Limb (tissue), 2 donors: ENCODE data around the gene RIMBP3C.
"Not testable (repeated sequence)": the region's sequence is repeated elsewhere in the genome, so short reads cannot be mapped to it uniquely, and the experiment has no call there.

Experiments
- DNase-seq, 2 donors: peaks; one replicate each; pipeline ENCODE4 v3.0.0-alpha.2; 2016; ENCODE audit errors: extremely low spot score in 2 of 2

RIMBP3C gene

DNA sequence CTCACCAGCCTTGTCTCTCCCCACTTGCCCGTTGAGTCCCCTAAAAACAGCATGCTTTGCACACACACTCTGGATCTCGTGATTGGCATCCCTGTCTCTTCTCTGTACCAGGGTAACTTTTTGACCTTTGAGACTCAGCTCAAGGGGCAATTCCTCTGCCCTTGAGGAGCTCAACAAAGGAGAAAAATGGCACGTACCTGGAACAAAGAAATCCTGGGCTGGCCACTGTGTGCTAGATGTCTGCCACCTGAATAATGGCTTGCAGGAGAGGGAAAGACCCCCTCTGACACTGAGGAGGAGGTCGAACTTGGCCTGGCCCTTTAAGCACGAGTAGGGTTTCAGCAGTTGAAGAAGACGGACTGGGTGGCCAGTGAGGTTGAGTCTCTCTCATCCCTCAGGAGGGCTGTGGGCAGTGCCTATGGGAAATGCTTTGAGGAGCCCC, 22.1 kb upstream of the RIMBP3C start:
- DNase-seq: no peak

- no peak for DNase-seq
These were observed 20.4 kb upstream of the RIMBP3C start for GRCh38 chr22:21571679-21572078.

GRCh38 chr22:21570398-21570797, 19.1 kb upstream of the RIMBP3C start:
- DNase-seq: no peak

GRCh38 chr22:21569459-21570170, 18.4 kb upstream of the RIMBP3C start:
- no peak for DNase-seq

DNA sequence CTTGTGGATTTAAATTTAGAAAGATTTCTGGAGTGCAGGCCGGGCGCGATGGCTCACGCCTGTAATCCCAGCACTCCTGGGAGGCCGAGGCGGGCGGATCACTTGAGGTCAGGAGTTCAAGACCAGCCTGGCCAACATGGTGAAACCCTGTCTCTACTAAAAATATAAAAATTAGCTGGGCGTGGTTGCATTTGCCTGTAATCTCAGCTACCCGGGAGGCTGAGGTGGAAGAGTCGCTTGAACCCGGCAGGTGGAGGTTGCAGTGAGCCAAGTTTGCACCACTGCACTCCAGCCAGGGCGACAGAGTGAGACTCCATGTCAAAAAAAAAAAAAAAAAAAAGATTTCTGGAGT, 17.8 kb upstream of the RIMBP3C start:
- not testable (repeated sequence) for DNase-seq

- DNase-seq: peak; percentile 4 to 41
These were observed 17.2 kb upstream of the RIMBP3C start for GRCh38 chr22:21568347-21569075.

GRCh38 chr22:21567456-21568346, 16.4 kb upstream of the RIMBP3C start, which contains the start of gene UBE2L3:
TSS of gene UBE2L3 (plus strand) at chr22:21567714. CDS start at chr22:21567745, 31 bp downstream.
- DNase-seq: peak; percentile 71 to 91

- no peak for DNase-seq
These were observed 13.2 kb upstream of the RIMBP3C start for GRCh38 chr22:21564411-21564810.

DNA sequence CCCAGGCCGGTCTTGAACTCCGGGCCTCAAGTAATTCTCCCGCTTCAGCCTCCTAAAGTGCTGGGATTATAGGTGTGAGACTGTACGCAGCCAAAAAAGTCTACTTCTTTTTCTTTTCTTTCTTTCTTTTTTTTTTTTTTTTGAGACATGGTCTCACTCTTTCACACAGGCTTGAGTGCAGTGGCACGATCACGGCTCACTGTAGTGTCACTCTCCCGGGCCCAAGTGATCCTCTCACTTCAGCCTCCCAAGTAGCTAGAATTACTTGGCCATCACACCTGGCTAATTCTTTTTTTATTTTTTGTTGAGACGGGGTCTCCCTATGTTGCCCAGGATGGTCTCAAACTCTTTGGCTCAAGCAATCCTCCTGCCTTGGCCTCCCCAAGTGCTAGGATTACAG, 12.7 kb upstream of the RIMBP3C start:
- no peak for DNase-seq

- not testable (repeated sequence) for DNase-seq
These were observed 9.4 kb upstream of the RIMBP3C start for GRCh38 chr22:21560657-21561056.

GRCh38 chr22:21559345-21560125, 8.3 kb upstream of the RIMBP3C start:
- not testable (repeated sequence) for DNase-seq

DNA sequence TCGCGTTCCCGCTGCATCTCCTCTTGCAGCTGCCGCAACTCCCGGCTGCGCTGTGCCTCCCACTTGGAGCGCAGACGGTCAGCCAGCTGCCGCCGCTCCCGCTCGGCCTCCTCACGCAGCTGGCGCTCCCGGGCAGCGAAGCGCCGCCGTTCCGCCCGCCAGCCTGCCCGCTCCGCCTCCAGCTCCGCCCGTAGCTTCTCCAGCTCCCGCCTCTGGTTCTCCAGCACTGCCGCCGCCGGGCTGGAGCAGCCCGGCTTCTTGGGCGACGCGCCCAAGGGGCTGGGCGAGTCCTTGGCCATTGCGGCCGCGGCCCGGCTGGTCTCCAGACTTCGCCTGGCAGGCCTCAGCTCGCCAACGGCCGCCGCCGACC, 598 bp downstream of the RIMBP3C start:
- not testable (repeated sequence) for DNase-seq

DNA sequence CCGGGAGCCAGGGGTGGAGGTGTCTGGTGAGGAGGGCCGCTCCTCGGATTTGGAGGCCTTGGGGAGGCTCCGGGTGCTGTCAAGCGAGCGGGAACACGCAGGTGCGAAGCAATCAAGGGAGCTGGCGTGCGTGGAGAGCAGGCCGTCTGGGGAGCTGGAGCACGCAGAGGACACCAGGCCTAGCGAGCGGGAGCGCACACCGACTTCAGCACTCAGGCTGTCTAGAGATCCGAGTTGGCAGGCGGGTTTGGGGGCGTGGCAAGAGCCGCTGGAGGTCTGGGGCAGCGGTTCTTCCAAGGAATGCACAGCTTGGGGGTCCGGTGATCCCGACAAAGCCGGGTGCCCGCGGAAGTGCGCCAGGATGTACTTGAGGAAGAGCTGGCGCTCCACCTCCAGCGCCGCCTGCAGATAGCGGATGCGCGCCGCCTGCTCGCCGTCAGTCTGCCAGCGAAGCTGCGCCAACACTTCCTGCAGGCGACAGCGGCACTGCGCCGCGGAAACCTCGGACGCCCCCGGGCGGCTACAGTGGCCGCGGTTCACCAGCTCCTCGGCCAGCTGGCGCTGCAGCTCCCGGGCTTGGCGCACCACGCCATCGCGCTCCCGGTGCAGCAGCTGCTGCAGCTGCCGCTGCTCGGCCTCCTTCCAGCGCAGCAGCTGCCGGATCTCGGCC, 1.1 kb downstream of the RIMBP3C start:
- DNase-seq: not testable (repeated sequence)

DNA sequence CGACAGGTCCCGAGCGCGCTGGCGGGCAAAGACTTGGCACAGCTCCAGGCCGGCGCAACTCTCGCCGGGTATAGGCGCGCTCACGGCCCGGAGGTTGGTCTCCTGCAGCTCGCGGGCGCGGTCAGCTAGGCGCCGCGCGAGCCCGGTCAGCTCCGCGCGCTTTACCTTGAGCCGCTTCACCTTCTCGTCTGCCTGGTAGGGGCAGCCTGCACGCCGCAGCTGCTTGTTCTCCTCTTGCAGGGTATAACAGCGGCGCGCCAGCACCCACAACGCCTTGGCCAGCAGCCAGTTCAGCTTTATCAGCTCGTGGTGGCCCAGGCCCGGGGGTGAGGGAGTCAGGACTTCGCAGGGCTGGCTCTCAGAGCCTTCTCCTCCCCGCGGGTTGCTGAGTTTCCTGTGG, 1.7 kb downstream of the RIMBP3C start:
- not testable (repeated sequence) for DNase-seq

DNA sequence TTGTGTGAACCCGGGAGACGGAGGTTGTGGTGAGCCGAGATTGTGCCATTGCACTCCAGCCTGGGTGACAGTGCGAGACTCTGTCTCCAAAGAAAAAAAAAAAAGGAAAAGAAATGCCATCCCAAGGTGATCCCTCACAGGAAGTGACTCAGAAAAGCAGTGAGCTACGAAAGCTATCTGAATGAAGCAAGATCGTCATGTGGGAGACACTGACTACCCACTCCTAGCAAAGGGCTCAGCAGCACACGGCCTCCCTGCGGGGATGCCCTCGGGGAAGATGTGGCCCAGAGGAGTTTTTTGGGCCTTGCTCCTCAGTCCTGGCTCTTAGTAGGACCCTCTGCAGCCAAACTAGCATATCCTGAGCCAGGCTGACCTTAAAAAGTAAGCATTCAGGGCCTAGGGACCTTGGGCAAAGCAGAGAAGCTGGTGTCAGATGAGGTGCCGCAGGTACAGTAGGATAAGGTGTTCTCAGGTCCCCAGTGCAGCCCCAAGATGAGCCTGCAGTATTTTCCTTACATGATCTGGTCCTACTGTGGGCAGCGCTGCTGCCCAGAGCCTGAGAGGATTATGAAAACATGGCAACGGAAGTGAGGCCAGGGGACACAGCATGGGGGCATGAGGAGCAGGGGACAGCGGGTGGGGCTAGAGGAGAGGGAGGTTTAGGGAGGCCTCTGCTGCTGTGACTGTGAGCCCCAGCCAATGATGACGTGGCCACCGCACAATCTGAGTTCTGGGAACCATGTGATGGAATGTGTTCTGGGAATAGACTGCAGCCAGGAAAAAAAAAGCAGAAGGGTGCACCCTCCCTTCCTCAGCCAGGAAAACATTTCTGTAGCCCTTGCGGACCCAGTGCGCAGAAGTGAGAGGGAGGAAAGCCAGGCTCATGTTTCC, 6.6 kb downstream of the RIMBP3C start:
- not testable (repeated sequence) for DNase-seq

DNA sequence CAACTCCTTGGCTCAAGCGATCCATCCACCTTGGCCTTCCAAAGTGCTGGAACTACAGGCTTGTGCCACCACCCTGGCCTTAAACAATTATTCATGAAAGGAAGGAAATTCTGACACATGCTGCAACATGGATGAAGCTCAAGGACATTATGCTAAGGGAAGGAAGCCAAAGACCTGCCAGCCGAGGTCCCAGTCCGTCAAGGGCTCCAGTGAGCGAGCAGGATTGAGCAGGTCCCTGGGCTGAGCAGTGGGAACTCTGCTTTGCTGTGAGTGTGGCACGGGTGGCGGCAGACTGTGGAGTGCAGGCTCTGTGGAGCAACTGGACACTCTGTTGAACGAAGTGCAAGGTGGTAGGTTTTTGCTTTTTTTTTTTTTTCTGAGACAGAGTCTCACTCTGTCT, 11.4 kb downstream of the RIMBP3C start:
- not testable (repeated sequence) for DNase-seq

- not testable (repeated sequence) for DNase-seq
These were observed 18.2 kb downstream of the RIMBP3C start for GRCh38 chr22:21532863-21533648.

- not testable (repeated sequence) for DNase-seq
These were observed 19.7 kb downstream of the RIMBP3C start for GRCh38 chr22:21531525-21531924.
